K562 (cell line): ENCODE results near the gene TAS2R40. TPM values are rescaled to one million over a fixed set of nuclear protein-coding genes. Genes with fewer than 3 reads are reported as not detected.
A peak's percentile ranks its signal among the peaks of the same experiment; 100 is the strongest.

Source experiments
- ATF7 ChIP-seq: fragments of 450-650 bp; IDR thresholded peaks from 2 replicates; pipeline ENCODE4 v1.7.1; 2014; ENCODE audit warnings: mild to moderate bottlenecking, moderate library complexity
- BRF1 ChIP-seq: IDR thresholded peaks from 3 replicates; pipeline ENCODE4 v1.6.1; 2011; ENCODE audit warnings: borderline replicate concordance, mild to moderate bottlenecking; ENCODE audit not compliant: insufficient read length; ENCODE audit errors: extremely low read depth
- CHCHD3 ChIP-seq: fragments of 250-450 bp; sonication (Bioruptor Pico); IDR thresholded peaks from 2 replicates; pipeline ENCODE4 v2.1.2; 2022; ENCODE audit warnings: mild to moderate bottlenecking
- ERF ChIP-seq: fragments of 450-650 bp; formaldehyde crosslinking; IDR thresholded peaks from 2 replicates; pipeline ENCODE4 v1.4.0; 2020; ENCODE audit warnings: mild to moderate bottlenecking, mixed read lengths
- FOS ChIP-seq: IDR thresholded peaks from 3 replicates; pipeline ENCODE4 v1.6.1; 2011; ENCODE audit not compliant: insufficient read length; ENCODE audit errors: extremely low read depth
- HDAC1 ChIP-seq, 2 experiments: fragments of 450-650 bp; IDR thresholded peaks; 2 replicates each; pipeline ENCODE4 v1.6.1; 2016 to 2017; ENCODE audit warnings: inconsistent platforms in 1 of 2, mild to moderate bottlenecking in 1 of 2, moderate library complexity in 1 of 2
- HMGN3 ChIP-seq: IDR thresholded peaks from 2 replicates; pipeline ENCODE4 v1.6.1; 2011; ENCODE audit warnings: borderline replicate concordance, low read depth, mild to moderate bottlenecking, mixed read lengths, low read length; ENCODE audit not compliant: insufficient read length; ENCODE audit errors: extremely low read depth
- HSF4 ChIP-seq: fragments of 250-450 bp; sonication (Bioruptor Pico); IDR thresholded peaks from 2 replicates; pipeline ENCODE4 v2.1.2; 2022; ENCODE audit warnings: mild to moderate bottlenecking, moderate library complexity, borderline replicate concordance
- KDM5B ChIP-seq: fragments of 200-600 bp; sonication (generic); IDR thresholded peaks from 2 replicates; pipeline ENCODE4 v1.6.1; 2012; ENCODE audit warnings: low read depth, mild to moderate bottlenecking, moderate library complexity, low read length, control low read depth, inconsistent platforms; ENCODE audit not compliant: insufficient replicate concordance
- MEF2A ChIP-seq: IDR thresholded peaks from 2 replicates; pipeline ENCODE4 v1.6.1; 2011; ENCODE audit warnings: low read depth, mild to moderate bottlenecking, low read length, moderate library complexity; ENCODE audit not compliant: control insufficient read depth
- POU5F1 ChIP-seq: fragments of 150-350 bp; IDR thresholded peaks from 2 replicates; pipeline ENCODE4 v1.6.1; 2014; ENCODE audit warnings: borderline replicate concordance, low read length, low read depth, mild to moderate bottlenecking; ENCODE audit not compliant: partially characterized antibody
- TEAD4 ChIP-seq, 2 experiments: sonication (generic) in 1 of 2; formaldehyde crosslinking in 1 of 2; IDR thresholded peaks; 2 replicates each; pipeline versions ENCODE4 v1.6.1 to v1.8.0; 2012 to 2022; ENCODE audit warnings: borderline replicate concordance in 1 of 2, inconsistent platforms in 1 of 2, low read length in 1 of 2, mild to moderate bottlenecking in 1 of 2, missing genetic modification reagents in 1 of 2
- ZNF140 ChIP-seq: fragments of 250-450 bp; sonication (Bioruptor Pico); IDR thresholded peaks from 2 replicates; pipeline ENCODE4 v1.8.0; 2021; ENCODE audit warnings: moderate library complexity, mild to moderate bottlenecking, inconsistent platforms
- ZNF311 ChIP-seq: fragments of 250-450 bp; sonication (Bioruptor Pico); IDR thresholded peaks from 2 replicates; pipeline ENCODE4 v1.4.0; 2020; ENCODE audit warnings: mild to moderate bottlenecking, moderate library complexity
- ZNF76 ChIP-seq: fragments of 250-450 bp; sonication (Bioruptor Pico); IDR thresholded peaks from 2 replicates; pipeline ENCODE4 v1.4.0; 2020; ENCODE audit warnings: mild to moderate bottlenecking, moderate library complexity, borderline replicate concordance
- ZNF764 ChIP-seq: fragments of 250-450 bp; sonication (Bioruptor Pico); IDR thresholded peaks from 2 replicates; pipeline ENCODE4 v1.4.0; 2020; ENCODE audit warnings: low read depth, mild to moderate bottlenecking, moderate library complexity
- polyA plus RNA-seq, 8 experiments: library from polyadenylated mRNA; depleted of rRNA in 4 of 8; stranded (reverse) in 5 of 8; unstranded in 3 of 8; fragments of >200 nt; fragmentation: Nextera tagmentation in 2 of 8; fragmentation: Illumina TruSeq in 1 of 8; extraction: Ambion mirVana in 2 of 8; extraction: Trizol in 1 of 8; gene quantifications; 2 replicates each; pipeline versions ENCODE4 v1.2.1 to v1.2.3, GENCODE V29; 2011 to 2014; ENCODE audit warnings: inconsistent platforms in 1 of 8, missing spikeins in 1 of 8
- total RNA-seq, 7 experiments: library from RNA; depleted of rRNA in 6 of 7; stranded (reverse); fragments of >200 nt in 6 of 7; fragmentation: Illumina TruSeq in 2 of 7; extraction: Trizol in 2 of 7; gene quantifications; 2 replicates each; pipeline versions ENCODE4 v1.2.1 to v1.2.3, GENCODE V29; 2011 to 2021; ENCODE audit warnings: low replicate concordance in 1 of 7
- TF ChIP-seq, protein P1 (sequence below): fragments of 450-650 bp; IDR thresholded peaks from 2 replicates; pipeline ENCODE4 v1.6.1; 2017; ENCODE audit warnings: antibody characterized with exemption, mild to moderate bottlenecking
- TF ChIP-seq, protein P2 (sequence below): fragments of 450-650 bp; formaldehyde crosslinking; IDR thresholded peaks from 2 replicates; pipeline ENCODE4 v1.4.0; 2020; ENCODE audit warnings: mild to moderate bottlenecking, moderate library complexity
- TF ChIP-seq, protein P3 (sequence below): IDR thresholded peaks from 3 replicates; pipeline ENCODE4 v1.6.1; 2011; ENCODE audit warnings: borderline replicate concordance, mild to moderate bottlenecking; ENCODE audit not compliant: insufficient read length, insufficient read depth
- TF ChIP-seq, protein P4 (sequence below), 2 experiments: fragments of 450-650 bp; conservative IDR thresholded peaks; 2 replicates each; pipeline ENCODE4 v1.6.1; 2017; ENCODE audit warnings: mild to moderate bottlenecking in 2 of 2, moderate library complexity in 2 of 2

The TAS2R40 gene
- total and polyA plus RNA-seq, 9 of the 15 experiments (the other 6 are each of a cell fraction or from before 2014, with no cell fraction given) = not detected

DNA sequence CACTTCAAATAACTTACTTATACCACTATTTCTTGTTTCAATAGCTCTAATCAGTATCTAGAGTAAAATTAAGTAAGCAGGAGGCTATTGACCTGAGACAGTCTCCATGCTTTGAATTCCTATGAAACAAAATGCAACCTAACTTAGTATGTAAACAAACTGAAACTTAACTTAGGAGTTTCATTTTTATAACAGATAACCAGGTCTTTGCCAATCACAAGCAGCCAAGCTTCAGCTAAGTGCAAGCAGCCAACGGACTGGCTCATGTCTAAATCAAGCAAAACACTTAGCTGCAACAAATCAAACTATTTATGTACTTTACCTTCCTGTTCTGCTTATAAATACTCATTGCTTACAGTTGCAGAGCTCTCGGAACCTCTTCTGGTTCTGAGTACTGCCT lies 37.0 kb downstream of the TAS2R40 start (continued):
- TF ChIP-seq, protein P1, sequence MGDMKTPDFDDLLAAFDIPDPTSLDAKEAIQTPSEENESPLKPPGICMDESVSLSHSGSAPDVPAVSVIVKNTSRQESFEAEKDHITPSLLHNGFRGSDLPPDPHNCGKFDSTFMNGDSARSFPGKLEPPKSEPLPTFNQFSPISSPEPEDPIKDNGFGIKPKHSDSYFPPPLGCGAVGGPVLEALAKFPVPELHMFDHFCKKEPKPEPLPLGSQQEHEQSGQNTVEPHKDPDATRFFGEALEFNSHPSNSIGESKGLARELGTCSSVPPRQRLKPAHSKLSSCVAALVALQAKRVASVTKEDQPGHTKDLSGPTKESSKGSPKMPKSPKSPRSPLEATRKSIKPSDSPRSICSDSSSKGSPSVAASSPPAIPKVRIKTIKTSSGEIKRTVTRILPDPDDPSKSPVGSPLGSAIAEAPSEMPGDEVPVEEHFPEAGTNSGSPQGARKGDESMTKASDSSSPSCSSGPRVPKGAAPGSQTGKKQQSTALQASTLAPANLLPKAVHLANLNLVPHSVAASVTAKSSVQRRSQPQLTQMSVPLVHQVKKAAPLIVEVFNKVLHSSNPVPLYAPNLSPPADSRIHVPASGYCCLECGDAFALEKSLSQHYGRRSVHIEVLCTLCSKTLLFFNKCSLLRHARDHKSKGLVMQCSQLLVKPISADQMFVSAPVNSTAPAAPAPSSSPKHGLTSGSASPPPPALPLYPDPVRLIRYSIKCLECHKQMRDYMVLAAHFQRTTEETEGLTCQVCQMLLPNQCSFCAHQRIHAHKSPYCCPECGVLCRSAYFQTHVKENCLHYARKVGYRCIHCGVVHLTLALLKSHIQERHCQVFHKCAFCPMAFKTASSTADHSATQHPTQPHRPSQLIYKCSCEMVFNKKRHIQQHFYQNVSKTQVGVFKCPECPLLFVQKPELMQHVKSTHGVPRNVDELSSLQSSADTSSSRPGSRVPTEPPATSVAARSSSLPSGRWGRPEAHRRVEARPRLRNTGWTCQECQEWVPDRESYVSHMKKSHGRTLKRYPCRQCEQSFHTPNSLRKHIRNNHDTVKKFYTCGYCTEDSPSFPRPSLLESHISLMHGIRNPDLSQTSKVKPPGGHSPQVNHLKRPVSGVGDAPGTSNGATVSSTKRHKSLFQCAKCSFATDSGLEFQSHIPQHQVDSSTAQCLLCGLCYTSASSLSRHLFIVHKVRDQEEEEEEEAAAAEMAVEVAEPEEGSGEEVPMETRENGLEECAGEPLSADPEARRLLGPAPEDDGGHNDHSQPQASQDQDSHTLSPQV = peak; percentile 66
- no peak for TF ChIP-seq CHCHD3
- no peak for TF ChIP-seq HSF4 (CRISPR knock-in tag)
- no peak for TF ChIP-seq HMGN3
- no peak for TF ChIP-seq TEAD4 (IDR thresholded peaks at IDR 0.05; ENCODE audit: low read length)
- TF ChIP-seq TEAD4 (CRISPR knock-in tag; IDR thresholded peaks at IDR 0.05; ENCODE audit: borderline replicate concordance) = no peak
- TF ChIP-seq ZNF76 (CRISPR knock-in tag) = no peak
- TF ChIP-seq BRF1 = no peak
- no peak for TF ChIP-seq ZNF140 (CRISPR knock-in tag)
- TF ChIP-seq KDM5B = no peak
- no peak for TF ChIP-seq ZNF311 (CRISPR knock-in tag)
- TF ChIP-seq ERF (CRISPR knock-in tag) = no peak
- no peak for TF ChIP-seq ZNF764 (CRISPR knock-in tag)
- no peak for TF ChIP-seq MEF2A
- no peak for TF ChIP-seq POU5F1
- no peak for TF ChIP-seq HDAC1 (IDR thresholded peaks at IDR 0.05)
- no peak for TF ChIP-seq FOS
- TF ChIP-seq, protein P2, sequence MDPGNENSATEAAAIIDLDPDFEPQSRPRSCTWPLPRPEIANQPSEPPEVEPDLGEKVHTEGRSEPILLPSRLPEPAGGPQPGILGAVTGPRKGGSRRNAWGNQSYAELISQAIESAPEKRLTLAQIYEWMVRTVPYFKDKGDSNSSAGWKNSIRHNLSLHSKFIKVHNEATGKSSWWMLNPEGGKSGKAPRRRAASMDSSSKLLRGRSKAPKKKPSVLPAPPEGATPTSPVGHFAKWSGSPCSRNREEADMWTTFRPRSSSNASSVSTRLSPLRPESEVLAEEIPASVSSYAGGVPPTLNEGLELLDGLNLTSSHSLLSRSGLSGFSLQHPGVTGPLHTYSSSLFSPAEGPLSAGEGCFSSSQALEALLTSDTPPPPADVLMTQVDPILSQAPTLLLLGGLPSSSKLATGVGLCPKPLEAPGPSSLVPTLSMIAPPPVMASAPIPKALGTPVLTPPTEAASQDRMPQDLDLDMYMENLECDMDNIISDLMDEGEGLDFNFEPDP (CRISPR knock-in tag) = no peak
- no peak for TF ChIP-seq ATF7
- TF ChIP-seq, protein P3, sequence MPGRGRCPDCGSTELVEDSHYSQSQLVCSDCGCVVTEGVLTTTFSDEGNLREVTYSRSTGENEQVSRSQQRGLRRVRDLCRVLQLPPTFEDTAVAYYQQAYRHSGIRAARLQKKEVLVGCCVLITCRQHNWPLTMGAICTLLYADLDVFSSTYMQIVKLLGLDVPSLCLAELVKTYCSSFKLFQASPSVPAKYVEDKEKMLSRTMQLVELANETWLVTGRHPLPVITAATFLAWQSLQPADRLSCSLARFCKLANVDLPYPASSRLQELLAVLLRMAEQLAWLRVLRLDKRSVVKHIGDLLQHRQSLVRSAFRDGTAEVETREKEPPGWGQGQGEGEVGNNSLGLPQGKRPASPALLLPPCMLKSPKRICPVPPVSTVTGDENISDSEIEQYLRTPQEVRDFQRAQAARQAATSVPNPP = no peak
- TF ChIP-seq, protein P4, sequence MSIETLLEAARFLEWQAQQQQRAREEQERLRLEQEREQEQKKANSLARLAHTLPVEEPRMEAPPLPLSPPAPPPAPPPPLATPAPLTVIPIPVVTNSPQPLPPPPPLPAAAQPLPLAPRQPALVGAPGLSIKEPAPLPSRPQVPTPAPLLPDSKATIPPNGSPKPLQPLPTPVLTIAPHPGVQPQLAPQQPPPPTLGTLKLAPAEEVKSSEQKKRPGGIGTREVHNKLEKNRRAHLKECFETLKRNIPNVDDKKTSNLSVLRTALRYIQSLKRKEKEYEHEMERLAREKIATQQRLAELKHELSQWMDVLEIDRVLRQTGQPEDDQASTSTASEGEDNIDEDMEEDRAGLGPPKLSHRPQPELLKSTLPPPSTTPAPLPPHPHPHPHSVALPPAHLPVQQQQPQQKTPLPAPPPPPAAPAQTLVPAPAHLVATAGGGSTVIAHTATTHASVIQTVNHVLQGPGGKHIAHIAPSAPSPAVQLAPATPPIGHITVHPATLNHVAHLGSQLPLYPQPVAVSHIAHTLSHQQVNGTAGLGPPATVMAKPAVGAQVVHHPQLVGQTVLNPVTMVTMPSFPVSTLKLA (conservative IDR thresholded peaks at IDR 0.05) = no peak
